GM12875 (cell line): ENCODE data around the gene LRP1B.

ENCODE experiments used
- H3K4me3 ChIP-seq: one replicate; pipeline ENCODE4 v1.5.1; 2011; ENCODE audit warnings: low read depth, low read length, control low read depth
- CTCF ChIP-seq: IDR thresholded peaks from 2 replicates; pipeline ENCODE4 v1.5.1; 2011; ENCODE audit warnings: low read depth, mild to moderate bottlenecking, control low read depth, inconsistent platforms, low read length, moderate library complexity, borderline replicate concordance; ENCODE audit not compliant: insufficient read depth

The LRP1B gene

DNA sequence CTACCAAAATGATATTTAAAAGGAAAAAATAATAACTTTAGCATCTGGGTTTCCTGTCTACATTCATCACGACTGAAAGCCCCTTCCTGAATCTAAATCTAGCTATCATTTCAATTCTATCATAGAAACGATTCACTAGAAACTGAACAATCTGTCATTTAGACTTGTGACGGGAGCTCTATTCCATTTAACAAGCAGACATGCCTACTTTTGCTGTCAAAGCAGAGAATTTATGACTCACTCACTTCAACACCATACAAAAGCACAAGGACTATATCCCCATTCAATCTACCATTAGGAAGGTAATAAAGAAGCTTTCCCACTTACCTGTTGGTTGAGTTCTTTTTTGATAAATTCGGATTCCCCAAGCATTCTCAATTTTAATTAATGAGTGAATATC, 1072.3 kb downstream of the LRP1B start:
- no peak for TF ChIP-seq CTCF
- no peak overlapping the region for H3K4me3 ChIP-seq

- no peak for TF ChIP-seq CTCF
- no peak overlapping the region for H3K4me3 ChIP-seq
Measured at GRCh38 chr2:141055531-141055930, 1075.3 kb downstream of the LRP1B start.

GRCh38 chr2:141048951-141049350, 1081.9 kb downstream of the LRP1B start:
- H3K4me3 ChIP-seq = no peak overlapping the region
- no peak for TF ChIP-seq CTCF

- TF ChIP-seq CTCF = no peak
- no peak overlapping the region for H3K4me3 ChIP-seq
Measured at GRCh38 chr2:141041281-141041680, 1089.5 kb downstream of the LRP1B start.

DNA sequence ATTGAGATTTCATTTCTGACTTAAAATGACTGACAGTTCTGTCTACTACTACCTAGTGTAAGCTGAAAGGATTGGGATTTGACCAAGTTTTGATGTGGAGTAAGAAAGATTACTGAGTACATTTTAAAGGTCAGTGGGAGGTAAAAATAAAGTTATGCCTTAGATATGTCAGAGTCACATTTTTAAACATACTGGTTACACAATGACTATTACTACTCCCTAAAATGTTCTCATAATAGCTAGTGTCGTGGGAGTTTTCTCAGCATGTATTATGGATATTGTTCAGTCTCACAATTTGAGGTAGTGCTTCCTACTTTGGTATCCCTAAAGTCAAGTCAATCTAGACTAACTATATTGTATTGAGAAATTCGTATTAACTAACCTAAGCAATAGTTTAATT, 1092.5 kb downstream of the LRP1B start:
- no peak for TF ChIP-seq CTCF
- H3K4me3 ChIP-seq = no peak overlapping the region

GRCh38 chr2:141037361-141037760, 1093.5 kb downstream of the LRP1B start:
- TF ChIP-seq CTCF = no peak

GRCh38 chr2:141035846-141036420, 1094.9 kb downstream of the LRP1B start:
- no peak overlapping the region for H3K4me3 ChIP-seq
- no peak for TF ChIP-seq CTCF

More at GRCh38 chr2:141037361-141037760, 1093.5 kb downstream of the LRP1B start:
- no peak overlapping the region for H3K4me3 ChIP-seq
